GM18517 (cell line): Measurements from ENCODE around the gene CTNND2.

Experiments used
- ATAC-seq: cut with Tn5 transposase; IDR thresholded peaks from one replicate; pipeline ENCODE4 v1.9.1; 2021; ENCODE audit warnings: mild to moderate bottlenecking, moderate library complexity; ENCODE audit not compliant: unreplicated experiment

Gene CTNND2

DNA sequence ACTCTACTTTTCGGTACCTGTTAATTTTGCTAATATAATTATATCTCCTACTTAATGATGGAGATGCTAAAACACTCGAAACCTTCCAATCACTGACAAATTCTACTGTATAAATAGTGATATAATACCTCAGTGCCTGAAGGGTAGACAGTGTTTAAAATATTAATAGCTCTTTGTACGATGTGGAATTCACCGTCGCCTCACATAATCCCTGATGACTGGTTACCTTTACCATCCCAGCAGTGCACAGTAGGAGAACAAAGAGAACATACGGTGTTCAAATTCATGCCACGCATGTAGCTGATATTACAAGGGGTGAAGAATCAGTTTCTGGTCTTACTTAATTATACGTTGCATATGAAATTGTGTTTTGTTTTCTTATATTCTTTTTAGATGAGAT is 506.7 kb downstream of the CTNND2 start:
- ATAC-seq: no peak

- no peak for ATAC-seq
Measured at GRCh38 chr5:11396917-11397316, 507.3 kb downstream of the CTNND2 start.

- no peak for ATAC-seq
Measured at GRCh38 chr5:11394933-11395332, 509.3 kb downstream of the CTNND2 start.

DNA sequence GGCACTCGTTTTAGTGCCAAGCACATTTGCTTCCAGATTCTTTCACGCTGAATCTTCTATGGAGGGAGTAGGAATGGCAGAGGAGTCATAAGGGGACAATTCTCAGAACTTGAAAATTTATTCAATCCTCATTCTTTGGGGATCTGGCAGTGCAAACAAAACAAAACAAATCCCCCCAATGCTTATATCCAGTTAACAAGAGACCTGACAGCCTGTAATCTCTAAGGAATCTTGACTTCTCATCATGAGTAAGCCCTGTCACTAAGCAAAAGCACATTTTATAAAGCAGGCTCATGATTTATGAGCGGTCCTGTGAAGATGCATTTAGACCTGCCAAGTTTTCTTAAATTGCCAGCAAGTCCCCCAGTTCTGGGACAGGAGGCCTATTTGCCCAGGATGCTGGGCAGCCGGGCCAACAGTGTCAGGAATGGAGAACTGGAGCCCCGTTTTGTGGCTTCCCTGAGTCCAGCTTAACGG is 513.9 kb downstream of the CTNND2 start:
- ATAC-seq: no peak

- ATAC-seq: no peak
Measured at GRCh38 chr5:11387382-11387781, 516.9 kb downstream of the CTNND2 start.

DNA sequence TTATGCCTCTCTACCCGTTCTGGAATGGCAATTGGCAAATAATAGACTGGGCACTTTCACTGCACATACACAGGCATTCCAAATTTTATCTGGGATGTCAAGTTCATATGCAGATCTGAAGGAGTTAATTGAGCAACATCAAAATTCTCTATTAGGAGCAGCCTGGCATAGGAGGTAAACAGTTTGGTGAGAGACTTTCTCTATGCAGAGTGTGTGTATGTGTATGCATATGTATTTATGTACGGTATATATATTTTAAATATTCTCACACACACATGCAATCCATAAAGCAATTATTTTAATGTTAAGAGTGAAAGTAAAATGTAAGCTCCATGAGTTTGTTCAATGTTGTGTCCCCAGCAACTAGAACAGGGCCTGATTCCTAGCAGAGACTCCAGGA is 517.8 kb downstream of the CTNND2 start:
- ATAC-seq: no peak

DNA sequence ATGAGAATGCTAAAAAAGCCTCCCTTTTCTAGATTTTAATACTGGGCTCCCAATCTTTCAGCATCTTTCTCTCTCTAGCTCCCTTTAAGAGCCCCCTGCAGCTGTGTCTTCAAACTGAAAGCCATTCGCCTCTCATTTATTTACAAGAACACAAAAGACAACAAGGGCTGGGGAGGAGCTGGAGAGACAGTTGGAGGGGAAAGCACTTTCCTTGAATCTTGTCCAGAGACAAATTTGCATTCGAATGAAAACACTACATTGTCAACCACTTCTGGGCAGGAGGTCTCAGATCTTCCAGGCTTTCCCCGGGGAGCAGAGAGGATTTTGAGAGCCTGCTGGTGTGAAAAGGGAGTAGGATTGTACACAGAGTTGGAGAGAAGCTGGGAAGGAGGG is 518.3 kb downstream of the CTNND2 start:
- ATAC-seq: no peak

- no peak for ATAC-seq
Measured at GRCh38 chr5:11385251-11385900, 518.9 kb downstream of the CTNND2 start.

DNA sequence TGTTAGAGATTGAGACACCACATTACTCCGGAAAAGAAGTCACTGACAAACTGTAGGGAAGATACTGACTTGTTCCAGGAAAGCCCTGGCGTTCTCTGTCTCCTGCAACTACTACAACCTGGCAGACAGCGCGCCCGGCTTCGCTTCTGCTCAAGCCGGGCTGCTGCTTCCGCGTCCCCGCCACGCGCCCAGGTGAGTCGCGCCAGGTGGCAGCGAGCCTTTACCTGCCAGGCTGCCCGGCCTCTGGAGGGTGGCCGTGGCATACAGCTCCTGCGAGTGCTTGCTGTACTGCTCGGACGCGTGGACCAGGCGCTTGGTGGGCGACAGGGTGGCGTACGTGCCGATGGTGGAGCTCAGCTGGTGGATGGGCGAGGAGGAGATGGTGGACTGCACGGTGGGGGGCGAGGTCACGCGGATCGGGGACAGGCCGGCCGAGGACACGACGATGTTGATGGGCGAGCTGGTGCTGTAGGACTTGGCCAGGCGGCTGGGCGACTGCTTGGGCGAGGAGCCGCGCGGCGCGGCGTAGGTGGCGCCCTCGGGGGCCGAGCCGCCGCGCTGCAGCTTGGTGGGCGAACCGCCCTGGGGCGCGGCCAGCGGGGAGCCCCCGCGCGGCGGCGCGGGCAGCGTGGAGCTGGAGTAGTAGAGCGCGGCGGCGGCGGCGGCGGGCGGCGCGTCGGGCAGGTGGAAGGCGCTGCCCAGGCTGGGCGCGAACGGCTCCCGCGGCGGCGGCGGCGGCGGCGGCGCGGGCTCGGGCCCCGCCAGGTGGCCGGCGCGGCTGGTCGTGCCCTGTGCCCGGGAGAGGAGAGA is 519.6 kb downstream of the CTNND2 start:
- no peak for ATAC-seq

DNA sequence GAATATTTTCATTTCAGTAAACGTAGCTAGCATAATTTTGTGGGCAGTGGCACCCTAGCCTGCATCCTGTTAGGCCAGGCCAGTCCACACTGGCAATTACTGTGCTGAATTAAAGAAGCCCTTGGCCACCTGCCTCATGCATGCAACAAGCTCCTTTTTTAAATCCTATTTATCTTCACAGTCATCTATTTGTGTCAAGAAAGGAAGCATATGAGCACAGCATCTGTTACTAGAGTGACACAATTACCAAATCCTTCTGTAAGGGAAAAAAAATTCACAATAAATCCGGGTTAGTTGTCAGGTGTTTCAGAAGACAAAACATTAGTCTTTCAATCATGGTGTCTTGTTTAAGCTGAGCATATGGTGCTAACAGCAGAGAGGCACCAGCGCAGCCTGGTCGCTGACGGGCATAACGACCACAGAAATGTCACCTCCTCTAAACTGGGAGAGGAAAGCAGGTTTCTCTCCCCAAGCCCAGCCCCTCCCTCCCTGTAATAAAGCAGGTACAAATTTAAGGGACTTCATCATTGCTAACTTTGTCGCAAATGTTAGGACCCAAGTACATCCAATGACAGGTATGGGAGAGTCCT is 520.6 kb downstream of the CTNND2 start:
- ATAC-seq: no peak

GRCh38 chr5:11378461-11378860 is 525.8 kb downstream of the CTNND2 start:
- no peak for ATAC-seq

- ATAC-seq: no peak
Measured at GRCh38 chr5:11377896-11378295, 526.4 kb downstream of the CTNND2 start.

DNA sequence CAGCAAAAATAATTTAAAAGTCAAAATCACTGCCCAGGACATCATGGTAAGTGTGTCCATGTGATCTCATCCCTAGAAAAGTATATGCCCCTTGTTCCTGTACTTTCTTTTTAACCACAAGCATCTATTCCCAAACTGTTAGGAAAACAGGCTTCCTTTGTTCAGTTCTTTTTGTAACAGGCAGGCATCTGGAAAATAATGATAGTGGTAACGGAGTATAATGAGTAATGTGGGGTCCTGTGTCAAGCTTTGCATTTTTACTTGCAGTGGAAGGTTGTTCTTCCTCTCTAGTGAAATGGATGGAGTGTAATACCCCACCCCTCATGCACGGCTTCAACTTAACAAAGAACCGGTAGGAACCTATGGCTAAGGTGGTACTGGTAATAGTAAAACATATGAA is 532.1 kb downstream of the CTNND2 start:
- no peak for ATAC-seq

DNA sequence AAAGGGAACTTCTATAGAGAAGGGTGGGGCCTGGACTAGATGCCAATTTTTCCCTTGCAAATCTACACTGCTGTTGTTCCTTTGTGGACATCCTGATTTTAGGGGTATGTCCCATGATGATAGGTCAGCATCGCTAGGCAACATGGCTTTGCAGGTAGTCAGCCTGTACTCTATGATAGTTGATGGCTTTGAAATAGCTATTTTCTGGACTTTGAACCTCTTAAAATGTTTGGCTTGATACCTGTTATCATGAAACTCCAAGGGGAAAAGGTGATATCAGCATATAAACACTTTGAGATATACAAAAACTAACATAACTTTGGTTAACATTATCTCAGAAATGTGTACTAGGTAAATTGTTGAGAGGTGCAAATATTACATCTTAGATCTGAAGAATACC is 533.2 kb downstream of the CTNND2 start:
- ATAC-seq: no peak

GRCh38 chr5:11364531-11364930 is 539.7 kb downstream of the CTNND2 start:
- ATAC-seq: no peak

GRCh38 chr5:11363631-11364178 is 540.5 kb downstream of the CTNND2 start:
- ATAC-seq: no peak

- ATAC-seq: no peak
Measured at GRCh38 chr5:11361768-11362167, 542.5 kb downstream of the CTNND2 start.

DNA sequence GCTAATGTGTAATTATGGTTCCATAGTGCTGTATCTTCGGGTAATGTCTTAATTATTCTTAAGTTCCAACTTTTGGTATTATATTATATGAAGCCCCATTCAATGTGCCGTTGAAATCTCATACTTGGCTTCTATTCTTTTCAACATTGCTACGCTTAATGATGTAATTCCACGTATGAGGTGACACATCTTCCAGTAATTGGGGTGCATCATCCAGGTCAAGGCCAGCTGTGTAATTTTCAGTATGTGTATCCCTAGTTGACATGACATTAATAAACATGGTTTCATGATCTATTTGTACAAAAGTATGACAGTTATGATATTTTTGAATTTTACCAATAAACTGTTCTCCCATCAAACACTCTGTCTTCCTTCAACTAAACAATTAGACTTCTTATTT is 546.3 kb downstream of the CTNND2 start:
- ATAC-seq: no peak

DNA sequence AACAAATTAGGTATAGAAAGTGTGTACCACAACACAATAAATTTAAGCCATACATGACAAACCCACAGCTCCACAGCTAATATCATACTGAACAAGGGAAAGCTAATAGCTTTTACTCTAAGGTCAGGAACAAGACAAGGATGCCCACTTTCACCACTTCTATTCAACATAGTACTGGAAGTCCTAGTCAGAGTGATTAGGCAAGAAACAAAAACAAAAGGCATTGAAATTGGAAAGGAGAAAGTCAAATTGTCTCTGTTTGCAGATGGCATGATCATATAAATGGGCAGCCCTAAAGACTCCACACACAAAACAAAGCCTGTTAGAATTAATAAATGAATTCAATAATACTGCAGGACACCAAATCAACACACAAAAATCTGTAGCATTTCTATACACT is 548.8 kb downstream of the CTNND2 start:
- no peak for ATAC-seq

GRCh38 chr5:11346336-11346735 is 557.9 kb downstream of the CTNND2 start:
- no peak for ATAC-seq

- ATAC-seq: no peak
Measured at GRCh38 chr5:11335881-11336760, 568.1 kb downstream of the CTNND2 start.
